HCT116 (cell line): Measurements from ENCODE around the gene ELAVL3. TPM values are rescaled to one million over a fixed set of nuclear protein-coding genes. Genes with fewer than 3 reads are reported as not detected.
"Not testable (repeated sequence)": the region's sequence is repeated elsewhere in the genome, so short reads cannot be mapped to it uniquely, and the experiment has no call there.

Experiments
- ATAC-seq: fragments of 200-7000 bp; cut with Tn5 transposase; 2 replicates; pipeline ENCODE4 v1.9.1; 2020; ENCODE audit warnings: mild to moderate bottlenecking, moderate library complexity
- BruUV-seq: library from RNA; stranded (reverse); fragments of 400-500 nt; replicated peaks from 2 replicates; lab custom pipeline; 2021; lab: Mats Ljungman, UMichigan
- CTCF ChIA-PET: fragments of 300-600 bp; sonication (Branson Sonifier 250); formaldehyde crosslinking; loops from one replicate; lab custom pipeline; 2021; ENCODE audit warnings: antibody characterized with exemption; lab: Charles Lee
- POLR2A ChIA-PET: fragments of 300-600, 350-600 bp; sonication (Branson Sonifier 250); formaldehyde crosslinking; loops from one replicate; lab custom pipeline; 2021; ENCODE audit warnings: antibody characterized with exemption; lab: Charles Lee
- RAD21 ChIA-PET, 2 experiments: fragments of 300-600 bp; sonication (Branson Sonifier 250); formaldehyde crosslinking; loops; one replicate each; lab custom pipeline; 2023; ENCODE audit warnings: low total read pairs in 2 of 2; ENCODE audit not compliant: uncharacterized antibody in 2 of 2, unreplicated experiment in 2 of 2, low non-redundant PET in 1 of 2; lab: Charles Lee
- DNase-seq: peaks from one replicate; pipeline ENCODE4 v3.0.0-alpha.2; 2010; ENCODE audit warnings: low read depth, low spot score
- H2AFZ ChIP-seq: fragments of 200-600 bp; shearing (Covaris generic), sonication (generic); 2 replicates; pipeline ENCODE4 v1.6.1; 2017; ENCODE audit warnings: low read depth, mixed run types, mixed read lengths, antibody characterized with exemption, low read length; ENCODE audit not compliant: poor library complexity, severe bottlenecking
- H3K27ac ChIP-seq: 2 replicates; pipeline ENCODE4 v1.5.1; 2012; ENCODE audit warnings: low read depth, low read length
- H3K27me3 ChIP-seq: fragments of 200-600 bp; sonication (generic); 2 replicates; pipeline ENCODE4 v1.6.1; 2016; ENCODE audit warnings: mixed run types, low read length, mixed read lengths; ENCODE audit not compliant: insufficient read depth
- H3K36me3 ChIP-seq, 2 experiments: fragments of 200-500 bp in 1 of 2; fragments of 200-600 bp in 1 of 2; sonication (Bioruptor generic) in 1 of 2; sonication (generic) in 1 of 2; 2 replicates each; pipeline versions ENCODE4 v1.5.1 to v1.6.1; 2014 to 2016; ENCODE audit warnings: low read length in 2 of 2, inconsistent platforms in 1 of 2, mixed read lengths in 1 of 2, mixed run types in 1 of 2; ENCODE audit not compliant: insufficient read depth in 2 of 2, control insufficient read depth in 1 of 2
- H3K4me1 ChIP-seq, 2 experiments: fragments of 200-600 bp in 1 of 2; sonication (generic) in 1 of 2; 2 replicates each; pipeline versions ENCODE4 v1.5.1 to v1.6.1; 2012 to 2017; ENCODE audit warnings: low read length in 2 of 2, inconsistent platforms in 1 of 2, mild to moderate bottlenecking in 1 of 2, mixed read lengths in 1 of 2, mixed run types in 1 of 2, moderate library complexity in 1 of 2; ENCODE audit not compliant: insufficient read depth in 2 of 2, control insufficient read depth in 1 of 2
- H3K4me2 ChIP-seq: fragments of 200-600 bp; sonication (generic); 2 replicates; pipeline ENCODE4 v1.6.1; 2017; ENCODE audit warnings: mixed run types, low read length, mixed read lengths
- H3K4me3 ChIP-seq, 2 experiments: fragments of 200-600 bp in 1 of 2; sonication (generic) in 1 of 2; replicated peaks in 1 of 2; 2 replicates each; pipeline ENCODE4 v1.5.1; 2011 to 2016; ENCODE audit warnings: low read length in 2 of 2, control low read depth in 1 of 2, low read depth in 1 of 2, mild to moderate bottlenecking in 1 of 2, mixed read lengths in 1 of 2, mixed run types in 1 of 2
- H3K79me2 ChIP-seq: fragments of 200-600 bp; sonication (generic); 2 replicates; pipeline ENCODE4 v1.6.1; 2017; ENCODE audit warnings: mild to moderate bottlenecking, mixed run types, low read length, moderate library complexity, mixed read lengths; ENCODE audit not compliant: insufficient read depth
- H3K9ac ChIP-seq: fragments of 200-600 bp; sonication (generic); 2 replicates; pipeline ENCODE4 v1.6.1; 2016; ENCODE audit warnings: low read length, mixed read lengths
- H3K9me2 ChIP-seq: fragments of 200-600 bp; sonication (generic), shearing (Covaris generic); 2 replicates; pipeline ENCODE4 v1.6.1; 2017; ENCODE audit warnings: mixed run types, mild to moderate bottlenecking, moderate library complexity; ENCODE audit not compliant: insufficient read depth
- H3K9me3 ChIP-seq, 2 experiments: fragments of 200-500 bp in 1 of 2; fragments of 200-600 bp in 1 of 2; sonication (Bioruptor generic) in 1 of 2; sonication (generic) in 1 of 2; 2 replicates each; pipeline ENCODE4 v1.6.1; 2014 to 2017; ENCODE audit warnings: low read length in 2 of 2, mixed read lengths in 2 of 2, inconsistent platforms in 1 of 2, low read depth in 1 of 2, mild to moderate bottlenecking in 1 of 2, mixed run types in 1 of 2, moderate library complexity in 1 of 2; ENCODE audit not compliant: control insufficient read depth in 1 of 2, insufficient read depth in 1 of 2
- H4K20me1 ChIP-seq: fragments of 200-600 bp; sonication (generic), shearing (Covaris generic); 2 replicates; pipeline ENCODE4 v1.6.1; 2017; ENCODE audit warnings: mixed run types, mild to moderate bottlenecking, moderate library complexity; ENCODE audit not compliant: insufficient read depth
- CBX3 ChIP-seq: IDR thresholded peaks from 2 replicates; pipeline ENCODE4 v1.6.1; 2012; ENCODE audit warnings: low read depth
- CEBPB ChIP-seq: IDR thresholded peaks from 2 replicates; pipeline ENCODE4 v1.6.1; 2012; ENCODE audit warnings: low read depth
- CTCF ChIP-seq, 3 experiments: fragments of 200-600 bp in 1 of 3; sonication (generic) in 1 of 3; IDR thresholded peaks in 2 of 3; conservative IDR thresholded peaks in 1 of 3; 2 replicates each; pipeline ENCODE4 v1.5.1; 2012 to 2017; ENCODE audit warnings: low read depth in 2 of 3, low read length in 2 of 3, antibody characterized with exemption in 1 of 3, borderline replicate concordance in 1 of 3, control low read depth in 1 of 3, mild to moderate bottlenecking in 1 of 3, mixed read lengths in 1 of 3, mixed run types in 1 of 3, moderate library complexity in 1 of 3; ENCODE audit not compliant: insufficient read depth in 1 of 3
- EZH2 ChIP-seq: fragments of 200-600 bp; sonication (generic); IDR thresholded peaks from 2 replicates; pipeline ENCODE4 v1.6.1; 2017; ENCODE audit warnings: antibody characterized with exemption, mixed run types
- FOSL1 ChIP-seq: IDR thresholded peaks from 2 replicates; pipeline ENCODE4 v1.6.1; 2012; ENCODE audit warnings: low read depth
- MAX ChIP-seq: IDR thresholded peaks from 2 replicates; pipeline ENCODE4 v1.6.1; 2012
- POLR2AphosphoS5 ChIP-seq: IDR thresholded peaks from 2 replicates; pipeline ENCODE4 v1.6.1; 2011; ENCODE audit warnings: mild to moderate bottlenecking, low read depth, low read length, moderate library complexity
- SP1 ChIP-seq: IDR thresholded peaks from 2 replicates; pipeline ENCODE4 v1.6.1; 2012; ENCODE audit warnings: low read depth
- TCF7L2 ChIP-seq: IDR thresholded peaks from 2 replicates; pipeline ENCODE4 v1.7.0; 2011; ENCODE audit warnings: borderline replicate concordance, inconsistent platforms; ENCODE audit not compliant: insufficient read depth, insufficient read length; ENCODE audit errors: extremely low read depth
- YY1 ChIP-seq: IDR thresholded peaks from 2 replicates; pipeline ENCODE4 v1.6.1; 2011; ENCODE audit warnings: low read length, low read depth, moderate library complexity, mild to moderate bottlenecking; ENCODE audit not compliant: insufficient replicate concordance; ENCODE audit errors: extremely low read depth
- ZFX ChIP-seq: fragments of 450-650 bp; IDR thresholded peaks from 2 replicates; pipeline ENCODE4 v1.6.1; 2017
- intact Hi-C: fragments of 100-400 bp; cut with micrococcal nuclease; formaldehyde crosslinking; loops from 2 replicates; pipeline ENCODE4 v1.10.0; 2022
- total RNA-seq: library from RNA; stranded (reverse); gene quantifications from one replicate; pipeline ENCODE4 v1.2.1, GENCODE V29; 2021; ENCODE audit not compliant: unreplicated experiment
- TF ChIP-seq, protein P1 (sequence below): IDR thresholded peaks from 2 replicates; pipeline ENCODE4 v1.6.1; 2012; ENCODE audit warnings: low read depth

The ELAVL3 gene
- total RNA-seq, 1 experiment from 2014 or later = 0.05 TPM

DNA sequence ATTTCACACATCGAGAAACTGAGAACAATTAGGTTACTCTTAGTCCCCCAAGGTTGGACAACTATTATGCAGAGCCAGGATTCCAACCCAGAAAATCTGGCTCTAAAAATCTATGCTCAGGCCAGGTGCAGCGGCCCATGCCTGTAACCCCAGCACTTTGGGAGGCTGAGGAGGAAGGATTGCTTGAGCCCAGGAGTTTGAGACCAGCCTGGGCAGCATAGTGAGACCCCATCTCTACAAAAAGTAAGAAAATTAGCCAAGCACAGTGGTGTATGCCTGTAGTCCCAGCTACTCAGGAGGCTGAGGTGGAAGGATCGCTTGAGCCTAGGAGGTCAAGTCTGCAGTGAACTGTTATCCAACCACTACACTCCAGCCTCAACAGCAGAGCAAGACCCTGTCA, 47.3 kb downstream of the ELAVL3 start:
- H2AFZ ChIP-seq, CTCF ChIA-PET, H3K4me2 ChIP-seq, BruUV-seq, H3K4me3 ChIP-seq, H3K27ac ChIP-seq, DNase-seq, RAD21 ChIA-PET, H3K9me2 ChIP-seq, H4K20me1 ChIP-seq, H3K9ac ChIP-seq, intact Hi-C loops, POLR2A ChIA-PET, H3K9me3 ChIP-seq, ATAC-seq, H3K27me3 ChIP-seq: not testable (repeated sequence)
- Histone ChIP-seq H3K36me3 (peaks cover 9 to 16% of the 10 kb centered on the region in 2 experiments; a peak in 3 of 4 replicates), H3K4me1 (peaks cover 11 to 17% of the 10 kb centered on the region in 2 experiments), H3K79me2 (peaks cover 30% of the 10 kb centered on the region)

DNA sequence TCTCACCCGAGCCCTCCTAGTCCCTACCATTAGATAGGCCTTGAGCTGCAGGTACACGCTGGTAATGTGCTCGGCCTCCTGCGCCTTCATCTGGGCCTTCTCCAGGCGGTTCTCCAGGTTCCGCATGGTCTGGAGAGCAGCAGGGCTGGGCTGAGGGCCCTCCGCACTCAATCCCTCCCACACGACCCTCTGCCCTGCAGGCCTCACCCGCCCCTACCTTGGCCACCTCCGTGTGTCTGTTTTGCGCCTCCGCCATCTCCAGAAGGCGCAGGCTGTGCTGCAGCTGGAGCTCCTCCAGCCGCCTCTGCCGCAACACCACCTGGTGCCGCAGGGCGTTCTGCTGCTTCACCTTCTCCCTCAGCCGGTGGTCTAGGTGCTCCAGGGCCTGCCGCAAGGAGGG, 54.2 kb downstream of the ELAVL3 start:
- no peak for DNase-seq
- CTCF ChIA-PET = no interaction called here
- no peak for ATAC-seq
- Histone ChIP-seq H3K27me3 (no peaks in the 10 kb centered on the region), H3K9ac (no peak overlapping the region), H4K20me1 (no peaks in the 10 kb centered on the region), H3K4me3 (no peak overlapping the region), H3K4me1 (peaks cover 0 to 4% of the 10 kb centered on the region in 2 experiments; a peak in 2 of 4 replicates), H3K36me3 (no peaks in the 10 kb centered on the region), H2AFZ (no peak overlapping the region), H3K79me2 (no peaks in the 10 kb centered on the region), H3K9me3 (no peaks in the 10 kb centered on the region), H3K4me2 (no peak overlapping the region), H3K9me2 (no peaks in the 10 kb centered on the region), H3K27ac (no peak overlapping the region; the same call in 1 of the 2 replicates)
- RAD21 ChIA-PET = no interaction called here
- BruUV-seq = no TSS peak
- POLR2A ChIA-PET = no interaction called here
- TF ChIP-seq MAX = no peak
- TF ChIP-seq ZFX = no peak
- no peak for TF ChIP-seq FOSL1
- TF ChIP-seq CTCF (IDR thresholded peaks at IDR 0.05 in 2 of 3, conservative IDR thresholded peaks at IDR 0.05 in 1 of 3; ENCODE audit: borderline replicate concordance in 1 of 3, insufficient read depth in 1 of 3, low read depth in 2 of 3, low read length in 2 of 3) = no peak
- TF ChIP-seq, protein P1, sequence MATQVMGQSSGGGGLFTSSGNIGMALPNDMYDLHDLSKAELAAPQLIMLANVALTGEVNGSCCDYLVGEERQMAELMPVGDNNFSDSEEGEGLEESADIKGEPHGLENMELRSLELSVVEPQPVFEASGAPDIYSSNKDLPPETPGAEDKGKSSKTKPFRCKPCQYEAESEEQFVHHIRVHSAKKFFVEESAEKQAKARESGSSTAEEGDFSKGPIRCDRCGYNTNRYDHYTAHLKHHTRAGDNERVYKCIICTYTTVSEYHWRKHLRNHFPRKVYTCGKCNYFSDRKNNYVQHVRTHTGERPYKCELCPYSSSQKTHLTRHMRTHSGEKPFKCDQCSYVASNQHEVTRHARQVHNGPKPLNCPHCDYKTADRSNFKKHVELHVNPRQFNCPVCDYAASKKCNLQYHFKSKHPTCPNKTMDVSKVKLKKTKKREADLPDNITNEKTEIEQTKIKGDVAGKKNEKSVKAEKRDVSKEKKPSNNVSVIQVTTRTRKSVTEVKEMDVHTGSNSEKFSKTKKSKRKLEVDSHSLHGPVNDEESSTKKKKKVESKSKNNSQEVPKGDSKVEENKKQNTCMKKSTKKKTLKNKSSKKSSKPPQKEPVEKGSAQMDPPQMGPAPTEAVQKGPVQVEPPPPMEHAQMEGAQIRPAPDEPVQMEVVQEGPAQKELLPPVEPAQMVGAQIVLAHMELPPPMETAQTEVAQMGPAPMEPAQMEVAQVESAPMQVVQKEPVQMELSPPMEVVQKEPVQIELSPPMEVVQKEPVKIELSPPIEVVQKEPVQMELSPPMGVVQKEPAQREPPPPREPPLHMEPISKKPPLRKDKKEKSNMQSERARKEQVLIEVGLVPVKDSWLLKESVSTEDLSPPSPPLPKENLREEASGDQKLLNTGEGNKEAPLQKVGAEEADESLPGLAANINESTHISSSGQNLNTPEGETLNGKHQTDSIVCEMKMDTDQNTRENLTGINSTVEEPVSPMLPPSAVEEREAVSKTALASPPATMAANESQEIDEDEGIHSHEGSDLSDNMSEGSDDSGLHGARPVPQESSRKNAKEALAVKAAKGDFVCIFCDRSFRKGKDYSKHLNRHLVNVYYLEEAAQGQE = no peak
- no peak for TF ChIP-seq YY1
- no peak for TF ChIP-seq POLR2AphosphoS5
- TF ChIP-seq CBX3 = no peak
- TF ChIP-seq SP1 = no peak
- TF ChIP-seq TCF7L2 = no peak
- no peak for TF ChIP-seq CEBPB
- TF ChIP-seq EZH2 = no peak
- intact Hi-C loops = no loop called here
